Stimulated activated CD8-positive, alpha-beta memory T cell treated with anti-CD3 and anti-CD28 coated beads, Interleukin-12 subunit alpha, Interleukin-12 subunit beta, amount 100 ng/mL, for 1 hour (primary cell): ENCODE data around the gene ANKRD61.
A peak's percentile ranks its signal among the peaks of the same experiment; 100 is the strongest.
"Not testable (repeated sequence)": the region's sequence is repeated elsewhere in the genome, so short reads cannot be mapped to it uniquely, and the experiment has no call there.

Experiments used
- DNase-seq: peaks from one replicate; pipeline ENCODE4 v3.0.0-alpha.2; 2020; ENCODE audit warnings: low read depth

Gene ANKRD61

DNA sequence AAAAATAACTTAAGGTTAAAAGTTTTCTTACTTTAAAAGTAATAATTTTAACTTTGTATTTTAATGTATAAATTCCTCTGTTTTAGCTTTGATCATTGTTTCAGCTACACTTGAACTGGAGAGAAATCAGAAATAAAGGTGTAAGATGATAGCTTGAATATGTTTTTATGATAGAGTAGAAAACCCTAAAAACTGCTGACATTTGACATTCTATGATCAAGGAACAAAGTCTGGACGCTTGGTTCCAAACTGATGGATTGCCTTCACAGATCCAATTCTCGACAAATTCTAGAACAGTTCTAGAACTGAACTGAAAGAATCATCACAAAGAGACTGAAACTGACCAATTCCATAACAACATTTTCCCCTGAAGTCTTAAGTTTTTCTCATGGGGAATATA is at the start of gene ANKRD61:
Gene ANKRD61, plus strand, starts transcription at position 389 of the 400 bp plus-strand sequence. Its CDS starts 0 bp downstream, at position 389.
- DNase-seq = no peak

DNA sequence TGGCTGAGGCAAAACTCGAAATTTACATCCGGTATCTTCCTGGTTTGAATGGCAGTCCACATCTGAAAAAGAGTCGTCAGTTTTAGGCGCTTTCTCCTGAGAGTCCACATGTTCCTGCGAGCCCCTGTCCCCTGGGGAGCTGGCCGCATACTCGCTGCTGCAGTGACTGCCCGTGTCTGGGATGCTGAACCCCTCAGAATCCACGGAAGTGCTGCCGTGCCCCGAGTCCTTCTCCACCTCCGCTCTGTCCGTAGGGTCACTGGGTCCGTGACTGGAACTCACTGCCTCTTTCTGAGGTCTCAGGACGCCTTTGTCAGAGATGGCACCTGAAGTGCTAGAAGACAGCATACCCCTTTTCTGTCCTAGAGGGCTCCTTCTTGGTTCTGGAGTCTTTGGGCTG is 44.1 kb upstream of the ANKRD61 start:
- not testable (repeated sequence) for DNase-seq

DNA sequence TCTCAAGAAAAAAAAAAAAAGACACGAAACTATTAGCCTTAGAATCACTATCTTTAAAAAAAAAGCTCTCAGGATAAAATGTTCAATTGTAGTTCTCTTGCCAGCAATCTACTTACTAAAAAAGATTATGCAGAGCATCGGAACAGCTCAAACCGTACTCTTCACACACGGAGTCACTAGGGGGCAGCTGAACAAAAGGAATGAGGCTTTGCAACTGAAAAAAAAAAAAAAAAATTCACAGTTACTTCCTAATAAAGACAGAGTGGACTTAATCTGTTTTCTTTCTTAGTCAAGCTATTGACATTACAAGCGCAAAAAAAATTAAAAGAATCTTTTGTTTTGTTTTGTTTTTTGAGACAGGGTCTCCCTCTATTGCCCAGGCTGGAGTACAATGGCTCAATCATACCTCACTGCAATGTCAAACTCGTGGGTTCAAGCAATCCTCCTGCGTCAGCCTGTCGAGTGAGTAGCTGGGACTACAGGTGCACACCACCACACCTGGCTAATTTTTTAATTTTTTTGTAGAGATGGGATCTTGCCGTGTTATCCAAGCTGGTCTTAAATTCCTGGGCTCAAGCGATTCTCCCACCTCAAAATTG is 33.9 kb upstream of the ANKRD61 start:
- peak; percentile 11 for DNase-seq

DNA sequence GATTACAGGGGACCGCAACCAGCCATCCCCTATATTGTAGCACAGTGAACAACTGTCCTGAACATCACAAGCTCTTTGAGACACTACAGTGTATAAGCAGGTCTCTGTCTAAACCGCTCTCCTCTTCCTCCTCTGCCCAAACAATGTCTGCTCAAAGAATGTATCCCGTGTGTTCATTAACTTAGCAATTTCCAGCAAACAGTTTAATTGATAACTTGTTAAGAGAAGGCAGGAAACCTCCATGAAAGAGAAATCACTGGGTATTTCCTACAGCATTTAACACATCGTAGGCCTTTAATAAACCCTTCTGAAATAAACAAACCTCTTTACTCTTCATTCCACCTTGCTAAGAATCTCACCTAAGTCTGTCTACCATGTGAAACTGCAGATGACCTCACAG is 23.8 kb upstream of the ANKRD61 start:
- no peak for DNase-seq

DNA sequence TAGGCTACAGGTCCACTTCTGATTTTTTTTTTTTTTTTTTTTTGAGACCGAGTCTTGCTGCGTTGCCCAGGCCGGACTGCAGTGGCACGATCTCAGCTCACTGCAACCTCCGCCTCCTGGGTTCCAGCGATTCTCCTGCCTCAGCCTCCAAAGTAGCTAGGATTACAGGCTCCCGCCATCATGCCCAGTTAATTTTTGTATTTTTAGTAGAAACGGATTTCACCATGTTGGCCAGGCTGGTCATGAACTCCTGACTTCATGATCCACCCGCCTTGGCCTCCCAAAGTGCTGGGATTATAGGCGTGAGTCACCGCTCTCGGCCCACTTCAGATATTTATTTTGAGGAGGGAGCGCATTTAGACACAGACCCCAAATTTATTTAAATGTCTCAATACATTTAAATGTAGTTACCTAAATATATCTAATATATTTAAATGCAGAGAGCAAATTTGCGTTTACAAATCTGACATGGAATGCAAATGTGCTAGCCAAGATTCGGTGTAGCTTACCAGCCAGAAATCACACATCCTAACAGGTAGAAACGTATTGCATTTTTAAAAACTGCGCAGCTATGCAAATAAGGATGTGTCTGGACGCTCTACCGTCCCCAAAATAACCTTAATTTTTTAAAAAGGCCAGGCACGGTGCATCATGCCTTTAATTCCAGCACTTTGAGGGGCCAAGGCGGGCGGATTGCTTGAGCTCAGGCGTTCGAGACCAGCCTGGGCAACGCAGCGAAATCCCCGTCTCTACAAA is 23.2 kb upstream of the ANKRD61 start:
- not testable (repeated sequence) for DNase-seq

DNA sequence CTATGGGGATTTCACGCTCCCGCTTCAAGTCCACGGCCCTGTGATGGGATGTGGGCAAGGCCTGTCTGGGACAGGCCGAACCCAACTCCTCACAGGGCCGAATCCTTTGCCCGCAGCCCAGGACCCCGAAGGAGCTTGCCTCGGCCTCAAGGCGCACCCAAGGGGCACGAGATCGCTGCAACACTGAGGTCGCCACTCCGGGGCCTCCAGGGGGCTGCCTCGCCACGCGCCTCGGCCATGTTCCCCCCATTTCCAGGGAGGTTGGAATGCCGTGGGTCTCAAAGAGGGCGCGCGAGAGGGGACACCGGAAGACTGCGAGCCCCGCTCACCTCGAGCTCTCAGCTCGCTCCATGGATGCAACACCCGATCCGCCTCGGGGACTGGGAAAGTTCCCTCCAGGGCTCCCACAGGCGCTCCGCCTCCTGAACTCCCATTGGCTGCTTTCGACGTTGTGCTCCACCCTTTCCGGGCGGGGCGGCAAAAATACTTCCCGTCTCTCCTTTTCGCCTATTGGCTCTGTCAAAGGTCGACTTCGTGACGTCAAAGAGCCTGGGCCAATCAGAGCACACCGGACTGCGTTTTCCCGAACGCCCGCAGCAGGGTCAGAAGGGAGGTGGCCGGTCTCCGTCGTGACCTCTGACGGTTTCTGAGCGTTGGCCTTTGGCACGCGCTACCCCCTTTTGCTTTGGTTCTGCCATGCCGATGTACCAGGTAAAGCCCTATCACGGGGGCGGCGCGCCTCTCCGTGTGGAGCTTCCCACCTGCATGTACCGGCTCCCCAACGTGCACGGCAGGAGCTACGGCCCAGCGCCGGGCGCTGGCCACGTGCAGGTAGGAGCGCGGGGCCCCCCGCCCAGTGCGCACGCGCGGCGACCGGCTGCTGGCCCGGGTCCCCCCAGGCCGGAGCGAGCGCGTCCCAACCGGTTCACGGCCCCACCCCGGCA is 22.2 kb upstream of the ANKRD61 start, which contains the start of the genes AIMP2 and PMS2:
Gene AIMP2, plus strand, starts transcription at position 605 of the 944 bp plus-strand sequence. Its CDS starts 92 bp downstream, at position 697.
Gene PMS2, minus strand, starts transcription at position 382 of the 944 bp plus-strand sequence. Its CDS starts 30 bp downstream, at position 352.
- peak; percentile 94 for DNase-seq

DNA sequence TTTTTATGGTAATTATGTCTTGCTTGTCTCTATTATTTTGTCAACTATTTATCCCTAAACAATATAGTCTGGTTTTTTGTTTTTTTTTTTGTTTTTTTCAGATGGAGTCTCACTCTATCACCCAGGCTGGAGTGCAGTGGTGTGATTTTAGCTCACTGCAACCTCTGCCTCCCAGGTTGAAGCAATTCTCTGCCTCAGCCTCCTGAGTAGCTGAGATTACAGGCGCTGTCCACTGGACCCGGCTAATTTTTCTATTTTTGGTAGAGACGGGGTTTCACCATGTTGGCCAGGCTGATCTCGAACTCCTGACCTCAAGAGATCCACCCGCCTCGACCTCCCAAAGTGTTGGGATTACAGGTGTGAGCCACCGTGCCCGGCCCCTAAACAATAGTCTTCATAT is 20.8 kb upstream of the ANKRD61 start:
- DNase-seq = not testable (repeated sequence)

DNA sequence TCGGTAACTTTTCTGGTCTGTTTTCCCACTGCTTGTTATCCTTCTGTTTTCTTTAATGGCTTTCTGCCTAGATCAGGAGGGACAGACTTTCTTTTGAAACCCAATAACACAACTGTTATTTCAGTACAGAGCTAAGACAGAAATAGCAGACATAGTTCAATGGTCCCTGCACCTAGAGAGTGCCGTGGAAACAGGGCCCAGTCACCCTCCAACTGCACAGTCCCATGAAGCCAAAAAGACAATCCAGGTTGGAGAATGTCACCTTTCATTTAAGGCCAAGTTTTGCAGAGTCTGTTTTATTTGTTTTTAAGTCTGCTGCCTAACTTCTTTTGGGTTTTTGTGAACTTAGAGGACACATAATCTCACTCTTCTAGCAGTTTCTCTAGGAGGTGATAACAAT is 19.6 kb upstream of the ANKRD61 start:
- DNase-seq = no peak

DNA sequence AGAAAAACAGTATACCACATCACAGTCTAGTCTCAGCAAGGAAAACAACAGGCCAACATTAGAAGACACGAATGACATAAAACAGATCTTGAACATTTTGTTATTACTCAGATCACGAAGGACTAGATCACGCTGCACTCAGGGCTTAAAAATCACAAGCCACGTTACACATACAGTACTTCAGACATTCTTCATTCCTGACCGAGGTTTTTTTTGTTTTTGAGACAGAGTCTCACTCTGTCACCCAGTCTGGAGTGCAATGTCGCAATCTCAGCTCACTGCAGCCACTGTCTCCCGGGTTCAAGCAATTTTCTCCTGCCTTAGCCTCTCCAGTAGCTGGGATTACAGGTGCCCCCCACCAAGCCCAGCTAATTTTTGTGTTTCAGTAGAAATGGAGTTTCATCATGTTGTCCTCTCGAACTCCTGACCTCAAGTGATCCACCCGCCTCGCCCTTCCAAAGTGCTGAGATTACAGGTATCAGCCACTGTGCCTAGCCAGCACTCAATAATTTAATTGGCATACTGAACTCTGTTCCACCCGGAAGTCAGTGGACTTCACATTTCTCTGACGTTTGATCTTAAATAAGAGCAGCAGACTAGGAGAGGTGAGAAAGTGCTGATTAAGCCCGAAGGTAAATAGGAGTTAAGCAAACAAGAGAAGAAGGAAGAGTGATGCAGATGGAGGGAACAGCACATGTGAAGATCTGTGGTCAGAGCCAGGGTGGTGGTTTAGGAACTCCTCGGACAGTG is 18.6 kb upstream of the ANKRD61 start:
- DNase-seq = no peak

DNA sequence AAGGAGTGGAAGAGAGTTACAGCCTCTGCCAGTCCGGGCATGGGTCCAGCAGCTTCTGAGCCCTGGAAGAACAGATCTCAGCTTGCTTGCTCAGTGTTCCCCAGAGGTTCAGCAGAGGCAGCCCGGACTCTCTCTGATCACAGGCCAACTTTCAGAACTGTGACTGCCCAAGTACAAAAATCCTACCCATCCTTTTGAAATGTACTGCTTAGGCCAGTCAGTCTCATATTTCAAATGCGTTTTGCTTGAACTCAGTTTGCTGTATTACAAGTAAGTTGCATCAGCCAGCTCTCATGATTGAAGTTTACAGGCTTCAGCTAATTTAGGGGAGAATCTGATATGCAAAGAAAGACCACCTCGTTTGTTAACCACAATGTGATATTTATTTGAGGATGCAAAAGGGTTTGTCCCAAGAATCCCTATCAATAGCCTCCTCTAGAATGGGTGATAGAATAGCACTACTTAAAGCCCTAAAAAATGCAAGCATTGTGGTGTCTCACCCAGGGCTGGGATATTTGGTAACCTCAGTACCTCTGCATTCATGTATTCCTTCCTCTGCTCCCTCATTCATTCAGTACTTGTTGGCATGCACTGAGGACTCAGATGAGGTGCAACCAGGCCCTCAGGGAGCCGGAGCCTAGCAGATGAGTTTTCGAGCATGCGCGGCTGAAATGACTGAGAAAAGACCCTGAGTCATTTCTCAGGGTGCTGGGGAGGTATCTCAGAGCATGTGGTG is 15.1 kb upstream of the ANKRD61 start:
- DNase-seq = no peak

DNA sequence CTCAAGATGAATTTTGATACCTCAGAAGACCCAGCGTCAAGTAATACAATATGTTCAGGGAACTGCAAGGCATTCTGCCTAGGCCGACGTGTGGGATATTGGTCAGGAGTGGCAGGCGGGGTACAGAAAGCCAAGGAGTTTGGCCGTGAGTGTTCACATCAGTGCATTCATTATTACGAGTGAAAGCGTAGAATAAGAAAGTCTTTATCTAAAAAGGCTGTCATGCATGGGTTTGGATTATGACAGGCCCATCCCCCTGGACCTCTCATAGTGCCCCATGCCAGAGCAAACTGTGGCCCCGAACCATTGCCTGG is 14.6 kb upstream of the ANKRD61 start:
- DNase-seq = no peak

DNA sequence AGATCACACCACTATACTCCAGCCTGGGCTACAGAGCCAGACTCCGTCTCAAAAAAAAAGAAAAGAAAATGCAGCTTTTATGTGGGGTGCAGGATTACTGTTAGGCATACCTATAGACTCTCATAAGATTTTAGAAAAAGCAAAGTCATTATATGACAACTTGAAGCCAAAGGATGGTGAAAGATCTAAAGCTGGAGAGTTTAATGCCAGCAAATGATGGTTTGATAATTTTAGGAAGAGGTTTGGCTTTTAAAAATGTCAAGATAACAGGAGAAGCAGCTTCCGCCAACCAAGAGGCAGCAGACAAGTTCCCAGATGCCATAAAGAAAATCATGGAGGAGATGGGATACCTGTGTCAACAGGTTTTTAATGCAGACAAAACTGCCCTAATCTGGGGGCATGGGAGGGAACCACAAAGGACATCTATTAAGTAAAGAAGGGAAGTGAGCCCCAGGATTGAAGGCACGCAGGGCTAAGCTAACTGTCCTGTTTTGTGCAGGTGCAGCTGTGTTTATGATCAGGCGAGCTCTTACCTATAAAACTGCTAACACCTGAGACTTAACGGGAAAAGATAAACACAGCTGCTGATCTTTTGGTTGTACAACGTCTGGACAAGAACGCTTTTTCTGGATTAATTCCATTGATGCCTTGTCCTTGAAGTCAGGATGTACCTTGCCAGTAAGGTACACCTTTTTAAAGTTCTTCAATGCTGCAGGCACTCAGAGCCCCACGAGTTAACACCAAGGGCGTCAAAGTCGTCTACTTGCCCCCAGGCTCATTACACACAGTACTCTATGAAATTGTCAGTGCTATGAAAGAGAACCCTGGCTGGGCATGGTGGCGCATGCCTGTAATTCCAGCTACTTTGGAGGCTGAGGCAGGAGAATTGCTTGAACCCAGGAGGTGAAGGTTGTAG is 10.5 kb upstream of the ANKRD61 start:
- DNase-seq = no peak

DNA sequence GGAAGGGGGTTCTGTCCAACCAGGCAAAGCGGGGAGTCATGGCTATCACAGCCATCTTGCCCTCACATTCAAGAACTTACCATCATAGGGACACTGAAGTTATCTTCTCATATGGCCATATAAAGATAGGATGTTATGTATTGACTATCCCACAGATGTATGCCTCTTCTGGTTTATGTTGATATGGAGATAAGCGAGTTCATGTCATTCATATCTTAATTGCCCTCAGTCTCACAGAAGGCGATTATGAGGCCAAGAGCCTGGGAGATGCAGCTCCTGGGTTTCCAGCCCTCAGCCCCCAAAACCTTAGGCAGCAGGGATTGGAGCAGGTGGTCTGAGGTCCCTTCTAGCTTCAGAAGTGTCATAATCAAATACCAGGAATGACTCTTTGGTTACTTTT is 8.5 kb upstream of the ANKRD61 start:
- no peak for DNase-seq

DNA sequence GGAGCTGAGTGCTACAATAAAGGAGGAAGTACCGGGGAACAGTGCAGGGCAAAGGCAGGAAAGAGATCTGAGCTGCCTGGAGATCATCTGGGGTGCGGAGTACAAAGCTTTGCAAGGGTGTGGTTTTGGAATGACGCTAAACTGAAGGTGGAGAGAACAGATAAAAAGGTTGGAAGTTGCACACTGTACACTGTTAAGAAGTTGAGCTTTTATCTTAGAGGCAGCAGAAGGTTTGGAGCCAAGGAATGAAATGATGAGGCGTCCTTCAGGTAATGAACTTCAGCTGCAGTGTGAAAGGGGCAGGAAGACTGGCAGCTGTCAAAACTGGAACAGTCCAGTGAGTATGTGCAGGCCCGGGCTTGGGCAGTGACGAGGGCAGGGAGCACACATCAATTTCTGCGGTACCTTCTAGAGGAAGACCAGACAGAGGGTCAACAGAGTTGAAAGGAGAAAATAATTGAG is 7.2 kb upstream of the ANKRD61 start:
- DNase-seq = no peak

DNA sequence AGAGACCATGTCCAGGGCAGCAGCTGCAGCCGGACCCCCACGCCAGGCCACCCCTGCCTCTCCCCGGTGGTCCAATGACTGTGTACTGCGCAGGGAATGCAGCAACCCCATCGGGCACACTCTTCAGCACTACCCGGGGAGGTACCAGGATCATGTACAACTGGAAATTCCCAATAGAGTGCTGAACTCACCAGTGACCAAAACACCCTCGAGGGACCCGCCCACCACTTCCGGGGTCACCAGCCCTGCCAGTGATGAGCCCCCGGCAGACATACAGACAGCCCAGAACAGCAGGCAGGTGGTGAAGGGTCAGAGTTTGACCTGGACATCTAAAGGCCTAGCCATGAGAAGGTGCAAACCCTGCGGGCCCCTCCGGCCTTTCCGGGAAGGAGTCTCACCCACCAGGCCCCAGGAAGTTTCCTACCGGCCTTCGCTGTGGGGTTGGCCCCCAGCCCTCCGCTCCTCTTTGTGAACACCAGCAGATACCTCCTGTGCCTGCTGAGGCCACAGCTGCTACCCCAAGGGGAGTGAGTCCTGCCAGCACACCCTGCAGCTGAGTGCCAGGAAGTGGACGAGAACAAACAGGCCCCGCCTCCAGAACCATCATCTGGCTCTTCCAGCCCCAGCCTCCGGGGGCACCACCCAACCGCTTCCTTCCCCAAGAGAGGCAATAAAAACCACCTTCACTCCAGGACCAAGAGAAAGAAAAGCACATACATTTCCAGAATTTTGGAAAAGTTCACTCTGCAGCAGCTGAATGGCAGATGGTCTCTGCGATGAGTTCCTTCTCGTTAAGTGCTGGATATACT is 5.0 kb upstream of the ANKRD61 start:
- peak; percentile 52 for DNase-seq

DNA sequence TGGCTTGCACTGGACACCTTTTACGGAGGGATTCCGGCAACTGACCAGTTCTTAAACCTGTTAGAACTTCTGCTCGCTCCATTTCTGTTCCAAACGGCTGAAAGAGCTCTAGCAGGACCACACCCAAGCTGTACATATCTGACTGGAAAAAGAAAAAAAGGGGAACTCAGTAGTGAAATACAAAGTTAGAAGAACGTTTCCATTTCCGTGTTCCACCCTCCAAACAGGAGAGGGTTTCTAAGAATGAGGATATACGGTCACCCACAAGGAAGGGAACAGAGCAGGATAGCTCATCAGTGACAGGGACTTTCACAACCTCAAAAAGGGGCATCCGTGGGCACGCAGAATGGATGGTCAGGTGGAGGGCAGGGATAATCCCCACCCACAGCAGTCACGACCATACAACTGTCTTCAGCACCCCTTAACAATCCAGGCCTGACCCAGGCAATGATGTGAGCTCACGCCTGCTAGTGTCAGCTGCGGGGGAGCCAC is 4.3 kb upstream of the ANKRD61 start:
- no peak for DNase-seq

DNA sequence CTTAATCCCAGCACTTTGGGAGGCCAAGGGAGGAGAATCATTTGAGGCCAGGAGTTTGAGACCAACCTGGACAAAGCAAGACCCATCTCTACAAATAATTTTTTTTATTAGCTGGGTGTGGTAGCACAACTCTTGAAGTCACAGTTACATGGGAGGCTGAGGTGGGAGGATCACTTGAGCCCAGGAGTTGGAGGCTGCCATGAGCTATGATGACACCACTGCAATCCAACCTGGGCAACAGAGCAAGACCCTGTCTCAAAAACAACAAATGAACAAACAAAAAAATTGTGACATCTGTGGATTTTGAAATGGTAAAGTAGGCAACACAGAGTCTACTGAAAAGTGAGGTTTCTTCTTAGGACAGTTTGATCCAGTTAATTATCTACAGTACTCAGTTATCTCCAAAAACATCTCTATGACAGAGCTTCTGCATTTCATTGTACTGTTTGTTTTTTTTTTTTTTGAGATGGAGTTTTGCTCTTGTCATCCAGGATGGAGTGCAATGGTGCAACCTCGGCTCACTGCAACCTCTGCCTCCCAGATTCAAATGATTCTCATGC is 3.3 kb upstream of the ANKRD61 start:
- no peak for DNase-seq

DNA sequence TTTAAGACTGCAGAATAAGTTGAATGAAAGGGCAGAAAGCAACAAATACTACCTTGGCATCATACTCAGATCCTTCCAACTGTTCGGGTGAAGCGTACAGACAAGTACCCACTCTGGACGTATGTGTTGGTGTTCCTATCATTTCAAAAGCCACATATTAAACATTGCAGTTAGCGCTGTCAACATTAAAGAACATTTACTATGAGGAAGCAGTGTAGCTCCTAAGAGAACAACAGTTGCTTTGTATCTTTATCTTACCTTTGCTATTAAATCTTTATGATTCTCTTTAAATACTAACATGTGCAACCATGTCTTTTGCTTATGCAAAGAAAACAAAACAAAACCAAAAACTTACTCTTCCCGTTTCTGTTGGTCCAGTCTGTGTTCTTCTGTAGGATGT is 2.6 kb upstream of the ANKRD61 start:
- no peak for DNase-seq

DNA sequence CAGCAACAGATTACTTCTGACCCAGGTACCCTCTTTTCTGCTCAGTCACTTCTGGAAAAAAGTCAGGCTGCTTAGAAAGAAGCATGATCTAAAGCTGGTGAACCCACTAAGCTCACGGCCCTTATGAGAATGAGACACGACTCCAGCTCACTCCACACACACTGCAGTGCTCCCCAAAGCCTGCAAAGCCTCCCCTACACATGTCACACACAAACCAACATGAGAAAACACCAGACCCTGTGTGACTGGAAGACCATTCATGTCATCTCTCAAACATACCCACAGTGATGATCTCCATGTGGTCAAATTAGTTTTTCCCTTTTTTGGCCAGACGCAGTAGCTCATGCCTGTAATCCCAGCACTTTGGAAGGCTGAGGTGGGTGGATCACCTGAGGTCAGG is 391 bp downstream of the ANKRD61 start:
- DNase-seq = no peak
